Measurements from ENCODE around the gene TWF1.

TWF1 gene

DNA sequence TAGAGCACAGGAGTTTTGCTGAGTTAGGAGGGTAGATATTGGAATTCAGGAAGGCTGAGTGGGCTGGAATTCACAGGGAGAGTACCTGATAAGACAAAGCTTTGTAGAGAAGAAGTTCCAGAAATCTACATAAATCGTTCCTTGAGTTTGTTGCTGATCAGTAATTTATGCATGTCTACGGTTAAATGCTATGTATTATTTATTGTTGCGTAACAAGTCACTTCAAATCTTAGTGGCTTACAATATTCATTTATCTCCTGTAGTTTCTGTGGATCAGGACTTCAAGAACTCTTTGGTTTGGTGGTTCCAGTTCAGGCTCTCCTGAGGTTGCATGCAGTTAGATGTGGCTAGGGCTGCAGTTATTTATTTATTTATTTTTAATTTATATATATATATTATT lies 55.3 kb downstream of the TWF1 start:
- no peak overlapping the region for H3K27ac ChIP-seq
- no peaks in the 10 kb centered on the region for H3K4me1 ChIP-seq (ENCODE audit: control insufficient read depth in 1 of 2, insufficient read depth in 1 of 2, low read depth in 1 of 2, low read length in 1 of 2)
- no peak overlapping the region for H3K4me3 ChIP-seq (ENCODE audit: low read depth in 1 of 2, low read length in 1 of 2)
- TF ChIP-seq, protein P1, sequence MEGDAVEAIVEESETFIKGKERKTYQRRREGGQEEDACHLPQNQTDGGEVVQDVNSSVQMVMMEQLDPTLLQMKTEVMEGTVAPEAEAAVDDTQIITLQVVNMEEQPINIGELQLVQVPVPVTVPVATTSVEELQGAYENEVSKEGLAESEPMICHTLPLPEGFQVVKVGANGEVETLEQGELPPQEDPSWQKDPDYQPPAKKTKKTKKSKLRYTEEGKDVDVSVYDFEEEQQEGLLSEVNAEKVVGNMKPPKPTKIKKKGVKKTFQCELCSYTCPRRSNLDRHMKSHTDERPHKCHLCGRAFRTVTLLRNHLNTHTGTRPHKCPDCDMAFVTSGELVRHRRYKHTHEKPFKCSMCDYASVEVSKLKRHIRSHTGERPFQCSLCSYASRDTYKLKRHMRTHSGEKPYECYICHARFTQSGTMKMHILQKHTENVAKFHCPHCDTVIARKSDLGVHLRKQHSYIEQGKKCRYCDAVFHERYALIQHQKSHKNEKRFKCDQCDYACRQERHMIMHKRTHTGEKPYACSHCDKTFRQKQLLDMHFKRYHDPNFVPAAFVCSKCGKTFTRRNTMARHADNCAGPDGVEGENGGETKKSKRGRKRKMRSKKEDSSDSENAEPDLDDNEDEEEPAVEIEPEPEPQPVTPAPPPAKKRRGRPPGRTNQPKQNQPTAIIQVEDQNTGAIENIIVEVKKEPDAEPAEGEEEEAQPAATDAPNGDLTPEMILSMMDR (IDR thresholded peaks at IDR 0.05) = no peak
- H3K36me3 ChIP-seq = no peaks in the 10 kb centered on the region
- H3K9me3 ChIP-seq = no peaks in the 10 kb centered on the region
- no peaks in the 10 kb centered on the region for H3K27me3 ChIP-seq

DNA sequence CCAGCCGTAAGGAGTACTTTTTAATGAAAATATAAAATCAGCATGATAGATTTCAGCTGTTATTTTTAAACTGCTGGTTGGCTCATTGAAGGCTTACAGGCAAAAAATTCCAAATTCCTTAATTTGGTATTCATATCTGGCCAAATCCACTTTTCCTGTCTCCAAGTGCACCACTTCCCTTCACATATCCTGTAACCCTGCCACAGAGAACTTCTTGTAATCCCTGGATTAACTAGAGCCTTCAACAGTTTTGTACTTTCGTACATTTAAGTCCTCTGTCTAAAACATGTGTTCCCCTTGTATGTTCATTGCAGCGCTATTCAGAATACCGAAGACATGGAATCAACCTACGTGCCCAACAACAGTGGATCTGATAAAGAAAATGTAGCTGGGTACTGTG lies 57.1 kb downstream of the TWF1 start:
- H3K9me3 ChIP-seq = no peaks in the 10 kb centered on the region
- H3K36me3 ChIP-seq = peaks cover 15% of the 10 kb centered on the region
- H3K27ac ChIP-seq = no peak overlapping the region
- H3K27me3 ChIP-seq = no peaks in the 10 kb centered on the region
- TF ChIP-seq, protein P1 (IDR thresholded peaks at IDR 0.05) = no peak
- H3K4me1 ChIP-seq (ENCODE audit: control insufficient read depth in 1 of 2, insufficient read depth in 1 of 2, low read depth in 1 of 2, low read length in 1 of 2) = no peaks in the 10 kb centered on the region
- H3K4me3 ChIP-seq (ENCODE audit: low read depth in 1 of 2, low read length in 1 of 2) = no peak overlapping the region

DNA sequence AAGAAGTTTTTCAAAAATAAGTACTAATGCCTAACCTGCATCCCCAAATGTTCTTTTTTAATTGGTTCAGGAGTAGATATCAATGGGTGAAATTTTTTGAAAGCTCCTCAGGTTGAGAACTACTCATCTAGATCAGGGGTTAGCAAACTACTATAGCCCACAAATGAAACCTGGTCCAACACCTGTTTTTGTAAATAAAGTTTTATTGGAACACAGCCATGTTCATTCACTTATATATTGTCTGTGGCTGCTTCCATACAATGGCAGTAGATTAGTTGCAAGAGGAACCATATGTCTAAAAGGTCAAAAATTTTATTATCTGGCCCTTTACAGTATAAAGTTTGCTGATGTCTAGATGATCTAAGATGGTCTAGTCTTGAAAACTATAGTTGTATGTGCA lies 61.3 kb downstream of the TWF1 start:
- TF ChIP-seq, protein P1 (IDR thresholded peaks at IDR 0.05) = no peak
- Histone ChIP-seq H3K4me3 (ENCODE audit: low read depth in 1 of 2, low read length in 1 of 2) (no peak overlapping the region), H3K27me3 (no peaks in the 10 kb centered on the region), H3K9me3 (no peaks in the 10 kb centered on the region), H3K4me1 (ENCODE audit: control insufficient read depth in 1 of 2, insufficient read depth in 1 of 2, low read depth in 1 of 2, low read length in 1 of 2) (no peaks in the 10 kb centered on the region), H3K36me3 (peaks cover 37% of the 10 kb centered on the region), H3K27ac (no peak overlapping the region)

All from neutrophil (primary cell).